GM11168 (cell line): ENCODE data around the gene CUL7.

ENCODE experiments used
- in situ Hi-C: fragments of 300-500 bp; cut with MboI; formaldehyde crosslinking; loops from one replicate; pipeline ENCODE4 v1.12.0; 2022; ENCODE audit warnings: low sequenced_read_pairs; ENCODE audit not compliant: unreplicated experiment

The CUL7 gene

DNA sequence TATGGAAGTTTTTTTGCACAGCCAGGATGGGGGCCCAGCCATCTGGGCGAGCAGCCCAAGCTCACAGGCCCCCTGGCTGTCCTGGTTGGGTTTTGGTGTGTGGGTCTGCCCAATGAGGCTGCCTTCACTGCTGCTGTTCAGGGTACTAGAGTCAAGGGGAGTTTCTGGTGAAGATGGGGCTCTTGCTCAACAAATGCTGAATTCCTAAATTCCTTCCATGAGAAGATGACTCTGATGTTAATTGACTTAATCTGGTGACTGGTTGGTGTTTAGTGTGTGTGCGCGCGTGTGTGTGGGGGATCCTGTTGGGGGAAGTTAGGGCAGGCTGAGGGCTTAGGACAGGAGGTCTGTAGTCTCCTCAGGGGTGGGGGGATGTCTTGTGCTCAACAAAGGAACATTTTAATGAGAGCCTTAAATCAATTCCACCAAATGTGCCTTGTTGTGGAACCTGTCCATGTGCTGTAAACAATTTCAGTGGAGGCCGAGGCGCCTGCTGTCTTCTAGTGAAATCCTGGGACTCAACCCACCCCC is 24.4 kb upstream of the CUL7 start:
- in situ Hi-C loops, result no loop called here

DNA sequence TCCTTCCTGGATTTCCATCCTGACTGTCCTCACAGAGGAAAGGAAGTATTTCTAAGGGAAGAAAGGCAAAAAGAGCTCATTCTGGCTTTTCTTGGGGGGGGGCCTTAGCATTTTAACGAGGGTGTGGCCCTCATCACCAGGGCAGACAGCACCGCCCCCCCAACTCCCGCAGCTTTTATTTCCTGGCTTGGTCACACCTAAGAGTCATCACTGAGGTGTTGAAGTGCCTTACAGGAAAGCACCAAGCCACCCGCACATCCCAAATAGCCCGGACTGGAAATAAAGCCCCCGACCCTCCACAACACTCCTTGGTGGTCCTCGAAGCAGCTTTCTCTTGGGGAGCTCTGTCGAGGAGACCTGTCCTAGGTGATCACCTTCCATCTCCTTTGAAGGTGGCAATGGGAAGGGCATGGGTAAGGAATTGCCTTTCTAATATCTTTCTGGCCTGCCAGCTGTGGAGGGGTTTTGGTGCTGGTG is 23.7 kb upstream of the CUL7 start:
- in situ Hi-C loops, result no loop called here

DNA sequence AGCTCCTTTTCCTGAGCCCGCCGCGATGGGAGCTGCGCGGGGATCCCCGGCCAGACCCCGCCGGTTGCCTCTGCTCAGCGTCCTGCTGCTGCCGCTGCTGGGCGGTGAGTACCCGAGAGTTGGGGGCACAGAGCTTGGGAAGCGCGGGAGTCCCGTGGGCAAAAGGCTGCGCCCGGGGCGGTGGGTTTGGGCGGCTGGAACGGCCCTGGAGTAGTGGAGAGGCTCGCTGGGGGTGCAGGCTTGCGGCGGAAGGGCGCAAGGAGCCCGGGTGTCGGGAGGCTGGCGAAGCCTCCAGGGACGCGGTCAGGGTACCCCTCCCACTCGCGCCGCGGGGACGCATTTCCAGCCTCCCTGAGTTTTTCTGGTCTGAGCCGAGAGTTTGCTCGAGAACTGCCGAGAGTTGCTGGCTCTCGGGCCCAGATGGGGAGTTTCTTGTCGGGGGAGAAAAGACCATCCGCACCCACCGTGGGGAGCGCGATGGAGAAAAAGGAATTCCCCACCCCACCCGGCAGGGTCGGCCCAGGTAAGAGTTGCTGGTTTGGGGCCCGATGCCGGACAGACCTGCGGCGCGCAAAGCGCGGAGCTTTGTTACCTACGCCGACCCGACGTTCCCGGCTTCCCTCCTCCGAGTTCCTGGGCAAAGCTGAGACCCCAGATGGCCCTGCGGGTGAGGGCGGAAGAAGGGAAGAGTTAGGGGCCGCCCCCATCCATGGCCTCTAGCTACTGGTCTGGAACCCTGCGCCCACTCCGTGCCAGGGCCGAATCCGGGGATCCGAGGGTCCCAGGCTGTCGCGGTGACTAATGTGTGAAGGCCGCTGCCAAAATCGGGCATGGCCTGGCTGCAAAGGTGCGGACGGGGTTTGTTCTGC is 23.0 kb upstream of the CUL7 start:
- in situ Hi-C loops, result no loop called here

DNA sequence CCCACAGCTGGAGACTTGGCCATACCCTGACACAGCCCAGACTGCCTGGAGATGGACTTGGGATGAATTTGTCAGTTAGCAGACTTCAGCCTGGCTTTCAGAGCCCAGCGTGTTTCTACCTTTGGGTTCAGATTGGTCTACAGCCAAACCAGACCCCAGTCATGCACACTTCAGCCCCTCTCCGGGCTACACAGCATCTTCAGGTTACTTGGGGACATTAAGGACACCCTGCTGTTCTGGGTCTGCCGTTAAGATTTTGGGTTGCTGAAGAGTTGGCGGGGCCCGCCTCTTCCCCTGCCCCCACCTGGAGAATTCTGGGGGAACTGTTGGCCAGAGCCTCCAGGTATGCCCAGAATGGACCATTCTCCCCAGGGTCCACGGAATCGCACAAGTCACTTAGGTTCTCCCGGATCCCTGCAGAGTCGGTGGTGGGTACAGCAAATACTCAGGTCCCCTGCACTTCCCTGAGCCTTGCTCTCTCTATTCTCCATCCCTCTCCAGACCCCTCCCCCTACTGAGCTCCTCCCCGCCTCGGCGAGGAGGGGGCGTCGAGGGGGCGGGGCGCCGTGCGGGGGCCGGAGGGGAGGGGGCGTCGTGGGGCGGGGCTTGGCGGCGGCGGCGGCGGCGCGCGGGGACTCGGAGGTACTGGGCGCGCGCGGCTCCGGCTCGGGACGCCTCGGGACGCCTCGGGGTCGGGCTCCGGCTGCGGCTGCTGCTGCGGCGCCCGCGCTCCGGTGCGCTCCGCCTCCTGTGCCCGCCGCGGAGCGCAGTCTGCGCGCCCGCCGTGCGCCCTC is 22.2 kb upstream of the CUL7 start, which contains the start of gene PTK7:
TSS of gene PTK7 (plus strand) at position 645 of the 794 bp plus-strand sequence. CDS start 175 bp downstream, outside the sequence.
- in situ Hi-C loops, result no loop called here

DNA sequence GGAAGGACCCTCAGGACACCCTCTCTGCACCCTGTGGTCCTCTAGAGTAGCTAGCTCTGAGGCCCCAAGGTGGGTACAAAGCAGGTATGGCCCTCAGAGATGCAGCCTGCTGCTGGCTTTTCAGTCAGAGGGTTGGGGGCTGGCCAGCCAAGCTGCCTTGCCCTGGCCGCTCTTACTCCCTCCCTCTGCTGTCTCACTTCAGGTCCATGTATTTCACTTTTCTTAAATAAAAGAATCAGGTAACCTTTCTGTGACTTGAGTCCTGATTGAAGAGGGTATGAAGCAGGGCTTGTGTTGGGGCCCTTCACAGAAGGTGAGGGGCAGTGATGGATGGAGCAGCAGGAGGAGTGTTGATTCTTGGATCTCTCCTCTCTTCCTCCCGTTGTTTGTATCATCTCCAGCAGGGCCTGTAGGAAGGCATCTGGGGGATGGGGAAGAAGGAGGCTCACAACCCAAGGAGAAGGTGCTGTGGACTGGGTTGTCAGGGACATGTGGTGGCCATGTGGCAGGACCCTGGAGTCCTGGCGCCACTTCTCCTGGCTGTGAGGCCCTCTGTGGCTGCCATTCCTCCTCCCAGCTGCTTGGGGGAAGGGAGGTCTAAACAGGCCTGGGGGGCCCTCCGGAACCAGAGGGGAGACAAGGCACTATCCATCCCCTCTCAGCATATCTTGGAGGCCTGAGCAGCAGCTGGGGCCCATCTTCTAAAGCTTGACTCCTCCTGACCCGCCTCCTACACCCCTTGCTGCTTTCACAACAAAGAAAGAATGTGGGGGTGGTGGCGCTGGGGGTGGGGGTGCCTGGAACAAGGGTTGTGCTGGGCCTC is 21.4 kb upstream of the CUL7 start:
- in situ Hi-C loops, result no loop called here

DNA sequence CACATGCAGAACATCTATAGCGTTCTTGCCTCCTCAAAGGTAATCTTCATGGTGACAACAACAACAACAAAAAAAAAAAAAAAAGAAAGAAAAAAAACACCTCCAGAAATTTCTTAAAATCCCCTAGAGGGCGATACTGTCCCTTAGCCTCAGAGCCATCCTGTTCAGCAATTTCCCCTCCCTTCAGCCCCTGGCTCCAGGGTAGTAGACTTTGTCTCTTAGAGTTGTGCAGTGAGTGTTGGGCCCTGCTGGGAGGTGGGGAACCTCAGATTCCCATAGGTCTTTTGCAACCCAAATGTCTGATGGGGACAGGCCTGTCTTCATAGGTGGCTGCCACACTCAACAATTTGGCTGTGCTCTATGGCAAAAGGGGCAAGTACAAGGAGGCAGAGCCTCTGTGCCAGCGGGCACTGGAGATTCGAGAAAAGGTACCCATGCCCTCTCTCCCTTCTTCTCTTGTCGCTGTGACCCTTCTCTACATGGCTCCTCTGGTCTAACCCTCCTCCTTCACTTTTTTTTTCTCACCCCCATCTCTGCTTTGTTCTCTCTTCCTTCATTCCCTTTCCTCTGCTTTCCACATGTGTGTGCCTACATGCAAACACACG is 16.5 kb upstream of the CUL7 start:
- in situ Hi-C loops, result no loop called here

DNA sequence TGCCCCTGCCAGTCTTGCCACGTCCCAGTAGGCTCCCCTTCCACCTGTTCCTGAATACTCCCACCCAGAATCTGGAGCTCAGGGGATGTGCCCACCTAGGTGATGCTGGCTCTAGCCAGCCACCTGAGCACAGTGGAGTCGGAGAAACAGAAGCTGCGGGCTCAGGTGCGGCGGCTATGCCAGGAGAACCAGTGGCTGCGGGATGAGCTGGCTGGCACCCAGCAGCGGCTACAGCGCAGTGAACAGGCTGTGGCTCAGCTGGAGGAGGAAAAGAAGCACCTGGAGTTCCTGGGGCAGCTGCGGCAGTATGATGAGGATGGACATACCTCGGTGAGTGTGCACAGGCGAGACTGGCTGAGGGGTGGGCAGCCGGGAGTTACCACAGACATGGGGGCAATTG is 9.2 kb upstream of the CUL7 start:
- in situ Hi-C loops, result no loop called here

DNA sequence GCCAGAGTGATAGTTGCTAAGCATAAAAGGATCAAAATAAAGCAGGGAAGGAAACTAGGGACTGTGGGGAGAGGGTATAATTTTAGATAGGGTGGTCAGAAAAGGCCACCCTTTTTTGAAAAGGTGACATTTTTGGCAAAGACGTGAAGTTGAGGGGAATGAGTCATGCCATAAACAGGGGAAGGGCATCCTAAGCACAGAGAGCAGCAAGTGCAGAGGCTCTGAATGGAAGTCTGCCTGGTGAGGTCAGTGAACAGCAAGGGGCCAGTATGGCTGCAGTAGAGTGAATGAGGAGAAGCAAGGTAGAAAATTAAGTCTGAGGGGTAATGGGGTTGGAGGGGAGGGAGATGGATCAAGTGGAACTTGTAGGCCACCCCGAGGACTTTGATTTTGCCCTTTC is 8.2 kb upstream of the CUL7 start:
- in situ Hi-C loops, result no loop called here

DNA sequence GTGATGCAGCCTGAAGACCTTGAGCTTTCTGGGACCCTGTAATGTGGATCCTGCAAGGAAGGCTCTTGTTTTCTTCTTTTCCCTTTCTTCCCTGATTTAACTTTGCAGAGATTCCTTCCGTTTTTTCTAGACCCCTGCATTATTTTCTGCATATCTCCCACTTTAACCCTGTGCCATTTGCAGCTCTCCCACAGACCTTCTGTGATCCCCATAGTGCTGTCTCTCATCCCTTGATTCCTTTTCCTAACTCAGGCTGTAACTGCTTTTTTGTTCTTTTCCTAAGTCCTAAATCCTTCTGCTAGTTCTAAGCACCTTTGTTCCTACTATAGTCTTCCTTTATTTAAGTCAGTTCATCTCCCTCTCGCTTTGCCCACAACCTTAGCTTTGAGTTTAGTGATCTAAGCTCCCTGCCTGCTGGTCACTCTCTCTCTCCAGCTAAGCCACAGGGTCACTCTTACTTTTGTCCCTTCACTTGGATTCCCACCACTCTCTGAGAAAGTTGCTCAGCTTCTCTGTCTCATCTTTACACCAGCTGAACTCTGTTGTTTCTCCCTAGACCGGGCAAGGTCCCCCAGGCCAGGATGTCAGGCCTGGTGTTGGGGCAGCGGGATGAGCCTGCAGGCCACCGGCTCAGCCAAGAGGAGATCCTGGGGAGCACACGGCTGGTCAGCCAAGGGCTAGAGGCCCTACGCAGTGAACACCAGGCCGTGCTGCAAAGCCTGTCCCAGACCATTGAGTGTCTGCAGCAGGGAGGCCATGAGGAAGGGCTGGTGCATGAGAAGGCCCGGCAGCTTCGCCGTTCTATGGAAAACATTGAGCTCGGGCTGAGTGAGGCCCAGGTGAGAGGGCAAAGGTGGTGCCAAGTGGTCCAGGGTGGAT is 7.3 kb upstream of the CUL7 start:
- in situ Hi-C loops, result no loop called here

DNA sequence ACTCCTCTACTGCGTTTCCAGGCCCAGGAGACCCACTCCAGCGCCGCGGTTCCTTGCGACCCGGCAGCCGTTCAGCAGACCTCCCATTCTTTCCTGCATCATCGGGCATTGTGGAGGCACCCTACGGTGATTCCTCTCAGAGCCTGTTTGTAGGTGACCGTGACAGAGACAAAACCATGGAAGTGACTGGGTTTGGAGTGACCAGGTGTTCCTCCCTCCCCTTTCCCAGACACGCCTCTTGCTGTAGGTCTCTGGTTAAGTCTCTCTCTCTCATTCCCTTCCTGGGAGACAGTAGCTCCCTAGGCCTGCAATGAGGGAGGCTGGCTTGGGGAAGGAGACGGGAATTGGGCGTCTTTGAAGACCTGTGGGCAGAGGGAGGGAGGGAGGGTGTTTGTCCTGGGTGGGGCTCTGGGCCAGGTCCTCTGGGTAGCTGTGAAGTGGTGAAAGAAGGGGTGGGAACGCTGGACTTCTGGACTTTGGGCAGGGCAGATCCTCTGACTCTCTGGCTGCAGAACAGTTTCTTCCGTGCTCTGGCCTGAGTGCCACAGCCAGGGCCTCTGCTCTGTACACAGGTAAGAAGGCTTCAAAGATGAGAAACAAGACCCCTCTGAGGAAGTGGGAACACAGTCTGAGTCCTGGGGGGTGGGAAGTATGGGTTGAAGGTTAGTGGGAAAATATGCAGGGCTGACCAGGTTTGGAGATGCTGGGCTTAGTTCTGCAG is 6.5 kb upstream of the CUL7 start:
- in situ Hi-C loops, result no loop called here

DNA sequence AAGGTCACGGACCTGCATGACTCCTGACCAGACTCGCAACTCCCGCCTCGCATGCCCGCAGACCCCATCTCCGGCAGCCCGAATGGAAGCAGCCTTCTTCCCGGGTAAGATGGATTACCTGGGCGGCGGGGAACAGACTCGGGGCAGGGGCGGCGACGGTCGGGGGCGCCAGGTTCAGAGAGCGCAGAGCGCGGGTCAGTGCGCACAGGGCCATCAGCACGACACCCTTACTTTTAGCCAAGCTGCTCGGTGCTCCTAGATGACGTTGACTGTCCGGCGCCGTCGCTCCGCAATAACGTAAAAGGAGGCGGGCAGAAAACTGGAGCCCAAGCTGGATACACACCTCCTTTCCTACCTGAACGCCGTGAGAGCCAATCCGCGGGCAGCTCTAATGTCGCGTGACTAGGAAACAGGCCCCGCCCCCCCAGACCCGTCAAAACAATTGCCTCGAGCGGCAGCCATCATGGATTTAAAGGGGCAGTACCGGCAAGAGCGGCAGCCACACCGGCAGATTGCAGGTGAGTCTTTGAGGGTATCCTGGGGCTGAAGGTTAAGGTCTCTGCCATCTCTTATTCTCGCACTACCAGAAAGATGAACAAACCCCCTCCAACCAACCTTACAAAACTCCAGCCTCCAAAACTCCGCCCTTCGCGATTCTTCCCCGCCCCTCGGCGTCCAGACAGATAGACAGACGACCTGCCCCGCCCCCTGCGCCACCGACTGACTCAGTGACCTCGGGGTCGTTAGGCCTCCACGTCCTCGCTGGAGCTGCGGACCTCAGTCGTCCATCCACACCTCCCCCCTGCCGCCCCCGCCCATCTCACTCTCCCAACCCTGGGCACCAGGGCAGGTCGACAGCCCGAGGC is 5.8 kb upstream of the CUL7 start, which contains the start of the genes KLC4 and MRPL2:
TSS of gene KLC4 (plus strand) at position 464 of the 866 bp plus-strand sequence. CDS start 1,705 bp downstream, outside the sequence.
TSS of gene MRPL2 (minus strand) at position 267 of the 866 bp plus-strand sequence. CDS start at position 214, 53 bp downstream.
- in situ Hi-C loops, result no loop called here

DNA sequence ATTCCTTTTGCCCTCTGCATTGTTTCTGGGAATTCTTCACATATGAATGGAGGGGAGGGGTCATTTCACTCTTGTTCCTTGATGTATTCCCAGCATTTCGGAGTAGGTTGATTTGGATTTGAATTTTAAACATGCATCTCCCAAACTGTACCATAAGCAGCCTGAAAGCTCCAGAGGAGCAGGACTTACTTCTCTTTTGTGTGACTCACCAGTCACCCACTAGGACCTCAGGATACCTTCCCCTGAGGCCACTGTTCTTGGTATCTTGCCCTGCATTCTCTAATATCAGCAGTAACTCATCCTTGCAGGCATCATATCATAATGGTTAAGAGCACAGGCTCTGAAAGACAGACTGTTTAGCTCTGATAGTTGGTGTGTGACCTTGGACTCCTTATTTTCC is 4.9 kb upstream of the CUL7 start:
- in situ Hi-C loops, result no loop called here

DNA sequence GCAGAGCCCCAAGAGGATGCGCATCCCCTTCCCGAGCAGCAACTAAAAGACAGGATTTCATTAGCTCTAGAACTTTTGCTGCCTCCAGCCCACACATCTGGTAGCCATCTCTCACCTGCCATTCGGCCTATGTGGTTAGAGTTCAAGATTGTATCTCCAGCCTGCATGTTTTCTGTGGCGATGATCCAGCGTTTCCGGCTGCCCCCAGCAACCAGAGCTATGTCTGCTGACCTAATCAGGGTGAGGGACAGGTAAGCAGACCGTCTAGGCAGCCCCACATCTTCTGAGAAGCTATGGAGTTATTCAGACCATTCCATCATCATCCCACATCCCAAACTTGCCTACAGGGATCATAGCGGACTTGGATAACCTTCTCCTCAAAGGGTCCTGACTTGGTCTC is 2.3 kb upstream of the CUL7 start:
- in situ Hi-C loops, result no loop called here

DNA sequence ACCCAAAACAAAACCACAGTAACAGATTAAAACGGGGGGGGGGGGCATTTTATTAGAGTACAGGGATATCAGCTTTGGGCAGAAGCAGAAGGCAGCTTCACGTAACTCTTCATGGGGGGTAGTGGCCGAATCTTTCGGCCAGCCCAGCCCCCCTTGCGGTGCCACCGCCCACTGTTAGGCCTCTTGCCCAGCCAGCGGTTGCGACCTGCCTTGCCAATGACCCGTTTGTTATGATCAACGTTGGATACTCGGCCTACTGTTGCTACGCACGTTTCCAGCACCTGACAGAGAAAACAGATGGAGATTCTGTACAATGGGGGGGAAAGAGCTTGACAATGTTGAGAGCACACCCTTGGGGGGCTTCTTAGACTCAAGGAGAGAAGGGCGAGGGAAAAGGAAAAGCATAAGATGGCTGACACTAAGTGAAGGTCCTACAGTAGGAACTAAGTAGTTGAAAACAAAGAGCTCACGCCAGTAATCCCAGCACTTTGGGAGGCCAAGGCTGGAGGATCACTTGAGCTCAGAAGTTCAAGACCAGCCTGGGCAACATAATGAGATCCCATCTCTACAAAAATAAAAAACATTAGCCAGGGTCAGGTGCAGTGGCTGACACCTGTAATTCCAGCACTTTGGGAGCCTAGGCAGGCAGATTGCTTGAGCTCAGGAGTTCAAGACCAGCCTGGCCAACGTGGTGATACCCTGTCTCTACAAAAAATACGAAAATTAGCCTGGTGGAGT is 724 bp upstream of the CUL7 start:
- in situ Hi-C loops, result no loop called here

DNA sequence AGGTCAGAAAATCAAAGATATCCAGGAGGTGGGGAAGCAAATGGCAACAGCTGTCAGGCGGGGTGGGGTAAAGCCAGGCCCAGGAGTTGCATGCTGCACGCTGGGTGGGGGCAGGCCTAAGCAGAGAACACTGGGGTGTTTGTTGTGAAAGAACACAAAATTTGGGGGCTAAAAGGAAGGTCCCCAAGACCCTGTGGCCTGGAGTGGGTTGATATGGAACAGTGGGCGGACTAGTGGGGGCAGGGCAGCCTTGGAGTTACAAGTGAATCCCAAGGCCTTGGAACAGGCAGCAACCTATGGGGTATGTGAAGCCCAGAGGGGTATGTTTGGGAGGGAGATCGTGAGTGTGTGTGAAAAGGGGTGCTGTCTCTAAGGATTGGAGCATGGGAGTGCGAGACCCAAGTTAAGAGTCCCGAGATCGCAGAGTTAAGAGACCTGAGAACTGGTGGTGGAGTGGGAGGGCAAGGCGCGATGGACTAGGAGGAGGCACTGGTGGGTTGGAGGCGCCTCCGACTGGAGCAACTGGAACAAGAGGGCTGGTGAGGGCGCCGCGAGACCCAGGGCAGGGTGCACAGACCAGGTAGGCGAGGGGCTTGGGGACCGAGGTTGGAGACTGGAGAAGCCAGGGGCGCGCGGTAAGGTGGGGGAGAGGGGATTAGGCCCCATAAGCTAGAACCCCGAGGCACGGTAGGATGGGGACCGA is 658 bp downstream of the CUL7 start:
- in situ Hi-C loops, result no loop called here
